SU-DHL-6 (cell line): Measurements from ENCODE around the gene RHOH.

Experiments
- H2AFZ ChIP-seq: fragments of 200-600 bp; sonication (generic); 2 replicates; pipeline ENCODE4 v1.6.1; 2014; ENCODE audit warnings: low read depth, mild to moderate bottlenecking, moderate library complexity, mixed read lengths, antibody characterized with exemption, low read length; ENCODE audit not compliant: severe bottlenecking
- H3F3A ChIP-seq: fragments of 200-600 bp; shearing (Covaris generic); 2 replicates; pipeline ENCODE4 v1.6.0; 2016; ENCODE audit warnings: antibody characterized with exemption, mild to moderate bottlenecking; ENCODE audit not compliant: insufficient read depth
- H3K27ac ChIP-seq: fragments of 200-600 bp; sonication (generic); 2 replicates; pipeline ENCODE4 v1.5.1; 2016; ENCODE audit warnings: low read depth, mild to moderate bottlenecking, low read length, moderate library complexity, mixed read lengths
- H3K27me3 ChIP-seq: fragments of 200-600 bp; sonication (generic), shearing (Covaris generic); 2 replicates; pipeline ENCODE4 v1.6.0; 2014; ENCODE audit warnings: mild to moderate bottlenecking, low read length
- H3K36me3 ChIP-seq: fragments of 200-600 bp; sonication (generic); 2 replicates; pipeline ENCODE4 v1.6.1; 2014; ENCODE audit warnings: mild to moderate bottlenecking, low read length, mixed read lengths
- H3K4me2 ChIP-seq: fragments of 300-600, 200-600 bp; shearing (Covaris generic), sonication (generic); 2 replicates; pipeline ENCODE4 v1.6.0; 2014; ENCODE audit warnings: low read length, low read depth, mild to moderate bottlenecking; ENCODE audit not compliant: poor library complexity, severe bottlenecking
- H3K4me3 ChIP-seq: fragments of 200-600 bp; sonication (generic); 2 replicates; pipeline ENCODE4 v1.5.1; 2014; ENCODE audit warnings: antibody characterized with exemption, low read length, mild to moderate bottlenecking, mixed read lengths; ENCODE audit not compliant: insufficient read depth, poor library complexity, severe bottlenecking
- H3K79me2 ChIP-seq: fragments of 200-600 bp; sonication (generic); 2 replicates; pipeline ENCODE4 v1.6.1; 2014; ENCODE audit warnings: mild to moderate bottlenecking, low read length, moderate library complexity; ENCODE audit not compliant: insufficient read depth
- H3K9ac ChIP-seq: fragments of 200-600 bp; sonication (generic); 2 replicates; pipeline ENCODE4 v1.7.0; 2014; ENCODE audit warnings: mild to moderate bottlenecking, low read length
- H3K9me2 ChIP-seq: fragments of 200-600 bp; sonication (generic); replicated peaks from 2 replicates; pipeline ENCODE4 v1.6.1; 2014; ENCODE audit warnings: low read length; ENCODE audit not compliant: insufficient read depth
- H3K9me3 ChIP-seq: fragments of 200-600 bp; sonication (generic); 2 replicates; pipeline ENCODE4 v1.6.1; 2014; ENCODE audit warnings: low read length, mixed read lengths; ENCODE audit not compliant: insufficient read depth
- H4K20me1 ChIP-seq: fragments of 200-600 bp; sonication (generic); 2 replicates; pipeline ENCODE4 v1.6.1; 2014; ENCODE audit warnings: low read depth, mild to moderate bottlenecking, antibody characterized with exemption, low read length, moderate library complexity, mixed read lengths
- EZH2phosphoT487 ChIP-seq: fragments of 200-600 bp; sonication (generic), shearing (Covaris generic); conservative IDR thresholded peaks from 2 replicates; pipeline ENCODE4 v1.6.1; 2018; ENCODE audit warnings: mild to moderate bottlenecking, antibody characterized with exemption, low read length, moderate library complexity, mixed read lengths
- TF ChIP-seq, protein P1 (sequence below): fragments of 200-600 bp; sonication (generic); IDR thresholded peaks from one replicate; pipeline ENCODE4 v1.5.1; 2017; ENCODE audit warnings: antibody characterized with exemption, mild to moderate bottlenecking, low read length, moderate library complexity; ENCODE audit not compliant: insufficient read depth, poor library complexity, severe bottlenecking

RHOH gene

DNA sequence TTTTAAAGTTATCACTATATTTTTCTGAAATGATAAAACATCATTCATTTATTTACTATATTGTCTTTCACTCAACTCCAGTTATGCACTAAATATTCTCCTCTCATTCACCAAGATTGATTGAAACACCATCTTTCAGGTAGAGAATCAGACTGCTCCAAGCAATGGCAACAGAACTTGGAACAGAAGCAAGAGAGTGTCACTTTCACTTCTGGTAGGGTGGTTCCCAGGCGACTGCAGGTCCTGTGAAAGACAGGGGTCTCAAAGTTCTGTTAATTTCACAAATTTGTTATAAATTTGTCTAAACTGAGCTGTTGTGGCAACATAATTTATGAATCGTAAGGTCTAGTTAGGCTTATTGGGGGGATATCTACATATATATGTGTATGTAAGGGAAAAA, 47.8 kb downstream of the RHOH start:
- Histone ChIP-seq H3K4me2 (no peak overlapping the region), H3K9me3 (no peaks in the 10 kb centered on the region), H3K9ac (no peak overlapping the region), H3K9me2 (no peaks in the 10 kb centered on the region), H3F3A (peaks cover 67% of the 10 kb centered on the region), H3K27me3 (no peaks in the 10 kb centered on the region), H3K79me2 (peaks cover 49% of the 10 kb centered on the region), H3K36me3 (peaks cover 44% of the 10 kb centered on the region; the same call in 1 of the 2 replicates), H3K27ac (no peak overlapping the region), H3K4me3 (no peak overlapping the region), H2AFZ (no peak overlapping the region), H4K20me1 (peaks cover 29% of the 10 kb centered on the region)
- TF ChIP-seq, protein P1, sequence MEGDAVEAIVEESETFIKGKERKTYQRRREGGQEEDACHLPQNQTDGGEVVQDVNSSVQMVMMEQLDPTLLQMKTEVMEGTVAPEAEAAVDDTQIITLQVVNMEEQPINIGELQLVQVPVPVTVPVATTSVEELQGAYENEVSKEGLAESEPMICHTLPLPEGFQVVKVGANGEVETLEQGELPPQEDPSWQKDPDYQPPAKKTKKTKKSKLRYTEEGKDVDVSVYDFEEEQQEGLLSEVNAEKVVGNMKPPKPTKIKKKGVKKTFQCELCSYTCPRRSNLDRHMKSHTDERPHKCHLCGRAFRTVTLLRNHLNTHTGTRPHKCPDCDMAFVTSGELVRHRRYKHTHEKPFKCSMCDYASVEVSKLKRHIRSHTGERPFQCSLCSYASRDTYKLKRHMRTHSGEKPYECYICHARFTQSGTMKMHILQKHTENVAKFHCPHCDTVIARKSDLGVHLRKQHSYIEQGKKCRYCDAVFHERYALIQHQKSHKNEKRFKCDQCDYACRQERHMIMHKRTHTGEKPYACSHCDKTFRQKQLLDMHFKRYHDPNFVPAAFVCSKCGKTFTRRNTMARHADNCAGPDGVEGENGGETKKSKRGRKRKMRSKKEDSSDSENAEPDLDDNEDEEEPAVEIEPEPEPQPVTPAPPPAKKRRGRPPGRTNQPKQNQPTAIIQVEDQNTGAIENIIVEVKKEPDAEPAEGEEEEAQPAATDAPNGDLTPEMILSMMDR = no peak
- no peak for TF ChIP-seq EZH2phosphoT487

DNA sequence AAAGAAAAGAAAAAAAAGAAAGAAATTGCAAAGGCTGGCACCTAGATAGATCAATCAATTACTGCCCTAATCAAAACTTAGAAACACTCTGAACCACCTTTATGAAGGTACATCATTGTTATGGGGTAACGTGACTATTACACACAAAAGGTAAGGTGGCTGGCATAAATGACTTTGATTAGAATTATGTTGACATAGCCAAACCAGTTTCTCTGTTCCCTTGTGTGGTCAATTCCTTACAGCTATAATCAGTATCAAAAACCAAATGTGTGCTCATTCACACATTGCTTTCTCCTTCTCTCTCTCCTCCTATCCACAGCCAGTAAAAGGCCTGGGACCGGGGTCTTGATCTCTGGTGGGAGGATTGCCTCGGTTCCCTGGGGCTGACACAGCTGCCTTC, 48.7 kb downstream of the RHOH start:
- Histone ChIP-seq H3K9me2 (no peaks in the 10 kb centered on the region), H4K20me1 (peaks cover 29% of the 10 kb centered on the region), H3K27ac (no peak overlapping the region), H2AFZ (no peak overlapping the region), H3K36me3 (peaks cover 41% of the 10 kb centered on the region; the same call in 1 of the 2 replicates), H3K79me2 (peaks cover 40% of the 10 kb centered on the region), H3K9me3 (no peaks in the 10 kb centered on the region), H3K4me3 (no peak overlapping the region), H3K9ac (no peak overlapping the region), H3K27me3 (no peaks in the 10 kb centered on the region), H3K4me2 (no peak overlapping the region), H3F3A (peaks cover 62% of the 10 kb centered on the region)
- no peak for TF ChIP-seq EZH2phosphoT487

DNA sequence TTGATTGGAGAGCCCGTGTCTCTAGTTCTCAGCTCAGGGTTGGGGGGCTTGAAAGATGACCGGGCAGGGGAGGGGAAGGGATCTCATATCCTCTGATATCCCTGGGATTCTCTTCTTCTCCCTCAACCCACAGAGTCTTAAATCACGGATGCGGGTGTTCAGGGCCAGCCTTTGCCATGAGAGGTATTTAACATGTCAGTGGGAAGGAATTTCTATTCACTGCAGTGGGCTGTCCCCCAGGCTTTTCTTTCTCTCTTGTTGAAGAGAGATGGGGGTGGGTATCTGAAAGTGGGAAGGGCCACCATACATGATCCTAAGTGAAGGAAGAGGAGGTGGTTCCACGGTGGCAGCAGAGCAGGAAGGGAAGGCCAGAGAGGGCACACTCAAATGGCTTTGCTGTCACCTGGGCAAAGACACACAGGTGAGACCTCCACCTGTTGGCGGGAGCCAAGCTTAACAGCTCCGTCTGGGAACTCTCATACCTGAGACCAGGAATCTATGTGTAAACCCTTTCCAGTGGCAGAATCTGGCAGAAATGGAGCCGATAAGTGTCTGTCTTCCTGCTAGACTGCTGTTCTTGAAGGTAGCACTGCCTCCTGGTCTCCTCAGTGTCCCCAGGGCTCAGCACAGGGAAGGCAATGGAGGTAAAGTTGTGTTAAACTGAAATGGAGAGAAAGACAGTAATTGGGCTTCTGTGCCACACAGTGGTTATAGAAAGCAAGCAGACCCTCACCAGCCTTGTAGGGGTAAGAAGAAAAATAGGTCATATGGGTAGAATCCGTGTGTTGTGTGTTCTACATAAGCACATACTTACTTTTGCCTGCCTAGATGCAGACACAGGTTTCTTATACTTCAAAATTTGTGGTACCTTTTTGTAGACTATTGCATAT, 49.4 kb downstream of the RHOH start:
- H3K4me2 ChIP-seq = no peak overlapping the region
- H3K9ac ChIP-seq = no peak overlapping the region
- no peak for TF ChIP-seq EZH2phosphoT487
- TF ChIP-seq, protein P1 = no peak
- H4K20me1 ChIP-seq = peaks cover 24% of the 10 kb centered on the region
- H3K4me3 ChIP-seq = no peak overlapping the region
- H3K9me2 ChIP-seq = no peaks in the 10 kb centered on the region
- no peak overlapping the region for H2AFZ ChIP-seq
- no peaks in the 10 kb centered on the region for H3K27me3 ChIP-seq
- H3F3A ChIP-seq = peaks cover 58% of the 10 kb centered on the region
- H3K27ac ChIP-seq = peak overlapping the region; percentile 34; the same call in 1 of the 2 replicates
- peaks cover 38% of the 10 kb centered on the region; the same call in 1 of the 2 replicates for H3K36me3 ChIP-seq
- peaks cover 35% of the 10 kb centered on the region for H3K79me2 ChIP-seq
- no peaks in the 10 kb centered on the region for H3K9me3 ChIP-seq

DNA sequence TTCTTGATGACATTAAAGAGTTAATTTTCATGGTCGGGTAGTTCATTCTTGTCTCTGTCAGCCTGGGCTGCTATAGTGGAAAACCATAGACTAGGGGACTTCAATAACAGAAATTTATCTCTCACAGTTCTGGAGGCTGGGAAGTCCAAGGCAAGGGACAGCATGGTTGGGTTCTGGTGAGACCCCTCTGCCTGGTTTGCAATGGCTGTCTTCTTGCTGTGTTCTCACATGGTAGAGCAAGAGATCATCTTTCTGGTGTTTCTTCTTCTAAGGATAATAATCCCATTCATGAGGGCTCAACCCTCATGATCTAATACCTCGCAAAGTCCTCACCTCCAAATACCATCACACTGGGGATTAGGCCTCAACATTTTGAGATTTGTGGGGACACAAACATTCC, 50.1 kb downstream of the RHOH start:
- Histone ChIP-seq H3K27me3 (no peaks in the 10 kb centered on the region), H3K9me3 (no peaks in the 10 kb centered on the region), H2AFZ (no peak overlapping the region), H3K4me2 (no peak overlapping the region), H3K9ac (no peak overlapping the region), H3K9me2 (no peaks in the 10 kb centered on the region), H3K36me3 (peaks cover 35% of the 10 kb centered on the region; the same call in 1 of the 2 replicates), H3K27ac (peak overlapping the region; percentile 34), H3F3A (peaks cover 54% of the 10 kb centered on the region), H4K20me1 (peaks cover 21% of the 10 kb centered on the region), H3K79me2 (peaks cover 29% of the 10 kb centered on the region), H3K4me3 (no peak overlapping the region)
- TF ChIP-seq, protein P1 = no peak
- no peak for TF ChIP-seq EZH2phosphoT487
